ENCODE measurements around the gene ENDOG. TPM values are rescaled to one million over a fixed set of nuclear protein-coding genes. Genes with fewer than 3 reads are reported as not detected.
"Not testable (repeated sequence)": the region's sequence is repeated elsewhere in the genome, so short reads cannot be mapped to it uniquely, and the experiment has no call there.

Gene ENDOG
- total RNA-seq, 2 experiments from 2014 or later: 24.9 to 27.7 TPM

DNA sequence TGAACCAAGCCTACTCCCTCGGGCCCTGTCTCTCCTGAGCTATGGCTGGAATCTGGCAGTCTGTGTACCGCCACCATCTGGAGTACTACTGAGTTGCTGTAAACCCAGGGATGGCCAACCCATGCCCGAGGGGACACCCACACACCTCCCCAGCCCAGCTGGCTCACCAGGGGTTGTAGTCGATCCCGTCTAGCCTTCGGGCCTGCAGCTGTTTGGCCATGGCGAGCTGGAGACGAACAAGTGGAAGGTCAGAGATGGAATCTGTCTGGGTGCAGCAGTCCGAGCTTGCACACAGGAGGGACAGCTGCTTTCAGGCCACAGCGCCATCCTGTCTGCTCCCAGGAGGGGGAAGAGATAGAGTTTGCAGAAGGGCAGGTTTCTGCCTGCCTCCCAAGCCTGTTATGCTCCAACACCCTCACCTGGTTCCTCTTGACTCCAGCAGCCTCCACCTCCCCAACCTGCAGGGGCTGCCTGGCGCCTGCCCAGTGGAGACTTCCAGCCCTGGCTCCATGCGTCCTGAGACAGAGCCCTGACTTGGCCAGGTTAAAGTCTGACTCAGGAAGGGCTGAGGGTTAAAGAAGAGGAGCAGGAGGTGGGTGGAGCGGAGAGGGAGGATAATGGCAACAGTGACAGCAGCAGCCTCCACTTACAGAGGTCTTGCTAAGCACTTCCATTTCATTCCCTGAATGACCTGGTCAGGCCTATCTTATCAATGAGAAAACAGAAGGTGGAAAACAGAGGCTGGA is 27.1 kb downstream of the ENDOG start:
- ChIA-PET POLR2A (no interaction called here), CTCF (no interaction called here)

DNA sequence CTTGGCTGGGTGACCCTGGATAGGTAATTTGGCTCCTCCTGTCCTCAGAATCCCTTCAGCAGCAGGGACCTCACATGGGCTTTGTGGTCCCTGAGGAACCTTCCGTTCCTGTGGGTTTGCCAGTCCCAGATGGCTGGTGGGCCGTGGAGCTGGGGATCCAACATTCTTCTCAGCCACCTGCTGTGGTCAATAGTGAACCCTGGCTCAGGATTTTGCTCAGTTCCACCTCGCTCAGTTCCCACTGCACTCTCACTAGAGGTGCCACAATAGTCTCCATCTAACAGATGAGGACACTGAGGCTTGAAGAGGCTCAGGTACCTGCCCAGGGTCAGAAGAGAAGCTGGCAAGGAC is 28.4 kb downstream of the ENDOG start:
- CTCF ChIA-PET: no interaction called here
- POLR2A ChIA-PET: no interaction called here

DNA sequence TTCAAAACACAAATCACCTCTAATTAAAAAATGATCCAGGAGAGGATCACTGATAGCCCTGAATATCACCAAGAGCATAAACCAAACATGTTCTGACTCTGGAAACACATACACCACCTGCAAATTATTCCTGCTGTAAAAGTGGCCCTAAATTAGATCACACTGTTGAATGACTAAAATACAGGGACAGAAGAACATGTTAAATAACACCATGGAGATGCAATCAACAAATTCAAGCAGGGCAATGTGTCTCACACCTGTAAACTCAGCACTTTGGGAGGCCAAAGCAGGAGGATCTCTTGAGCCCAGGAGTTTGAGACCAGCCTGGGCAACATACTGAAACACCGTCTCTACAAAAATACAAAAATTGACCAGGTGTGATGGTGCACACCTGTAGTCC is 29.5 kb downstream of the ENDOG start:
- CTCF ChIA-PET: no interaction called here
- POLR2A ChIA-PET: no interaction called here

DNA sequence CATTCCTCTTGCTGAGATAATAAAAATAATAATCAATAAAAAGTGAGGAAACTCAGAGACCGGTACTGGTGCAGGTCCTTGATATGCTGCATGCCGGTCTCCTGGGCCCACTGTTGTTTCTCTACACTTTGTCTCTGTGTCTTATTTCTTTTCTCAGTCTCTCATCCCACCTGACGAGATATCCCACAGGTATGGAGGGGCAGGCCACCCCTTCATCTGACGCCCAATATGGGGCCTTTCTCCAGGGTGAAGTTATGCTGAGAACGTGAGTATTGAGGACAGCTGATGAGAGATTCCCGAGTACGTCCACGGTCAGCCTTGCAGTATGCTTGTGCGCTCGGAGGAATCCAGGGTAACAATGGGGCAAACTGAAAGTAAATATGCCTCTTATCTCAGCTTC is 32.7 kb downstream of the ENDOG start:
- CTCF ChIA-PET: interaction anchor here (1.8 kb wide), 1 partner anchor 77 kb away, joined by 6 read pairs; no protein-coding TSS in a partner anchor
- POLR2A ChIA-PET: not testable (repeated sequence)

DNA sequence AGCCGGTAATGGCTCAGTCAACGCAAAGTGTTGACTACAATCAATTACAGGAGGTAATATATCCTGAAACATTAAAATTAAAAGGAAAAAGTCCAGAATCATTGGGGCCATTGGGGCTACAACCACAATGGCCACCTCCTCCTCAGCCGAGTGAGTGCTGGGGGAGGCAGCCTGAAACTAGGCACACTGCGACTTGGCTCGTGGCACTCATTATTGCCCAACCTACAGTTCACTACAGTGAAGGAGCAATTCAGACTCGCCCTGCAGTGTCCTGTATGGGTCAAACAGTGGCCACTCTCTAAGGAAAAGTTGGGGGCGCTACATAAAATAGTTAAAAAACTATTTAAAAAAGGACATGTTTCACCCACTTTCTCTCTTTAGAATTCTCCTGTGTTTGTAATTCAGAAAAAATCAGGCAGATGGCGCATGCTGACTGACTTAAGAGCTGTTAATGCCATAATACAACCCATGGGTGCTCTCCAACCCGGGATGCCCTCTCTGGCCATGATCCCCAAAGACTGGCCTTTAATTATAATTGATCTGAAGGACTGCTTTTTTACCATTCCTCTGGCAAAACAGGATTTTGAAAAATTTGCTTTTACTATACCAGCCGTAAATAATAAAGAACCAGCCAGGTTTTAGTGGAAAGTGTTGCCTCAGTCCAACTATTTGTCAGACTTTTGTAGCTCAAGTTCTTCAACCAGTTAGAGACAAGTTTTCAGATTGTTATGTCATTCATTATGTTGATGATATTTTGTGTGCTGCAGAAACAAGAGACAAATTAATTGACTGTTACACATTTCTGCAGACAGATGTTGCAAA is 33.7 kb downstream of the ENDOG start:
- POLR2A ChIA-PET: not testable (repeated sequence)
- CTCF ChIA-PET: interaction anchor here (0.7 to 1.8 kb wide), 2 partner anchors 76 to 538 kb away, joined by 3 to 6 read pairs; no protein-coding TSS in a partner anchor

DNA sequence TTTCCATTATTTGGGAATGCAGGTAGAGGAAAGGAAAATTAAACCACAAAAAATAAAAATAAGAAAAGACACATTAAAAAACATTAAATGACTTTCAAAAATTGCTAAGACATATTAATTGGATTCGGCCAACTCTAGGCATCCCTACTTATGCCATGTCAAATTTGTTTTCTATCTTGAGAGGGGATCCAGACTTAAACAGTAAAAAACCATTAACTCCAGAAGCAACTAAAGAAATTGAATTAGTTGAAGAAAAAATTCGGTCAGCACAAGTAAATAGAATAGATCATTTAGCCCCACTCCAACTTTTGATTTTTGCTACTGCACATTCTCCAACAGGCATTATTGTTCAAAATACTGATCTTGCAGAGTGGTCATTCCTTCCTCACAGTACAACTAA is 34.3 kb downstream of the ENDOG start:
- CTCF ChIA-PET: interaction anchor here (0.6 to 1.8 kb wide), 2 partner anchors 75 to 163 kb away, joined by 5 to 6 read pairs; no protein-coding TSS in a partner anchor
- POLR2A ChIA-PET: not testable (repeated sequence)

DNA sequence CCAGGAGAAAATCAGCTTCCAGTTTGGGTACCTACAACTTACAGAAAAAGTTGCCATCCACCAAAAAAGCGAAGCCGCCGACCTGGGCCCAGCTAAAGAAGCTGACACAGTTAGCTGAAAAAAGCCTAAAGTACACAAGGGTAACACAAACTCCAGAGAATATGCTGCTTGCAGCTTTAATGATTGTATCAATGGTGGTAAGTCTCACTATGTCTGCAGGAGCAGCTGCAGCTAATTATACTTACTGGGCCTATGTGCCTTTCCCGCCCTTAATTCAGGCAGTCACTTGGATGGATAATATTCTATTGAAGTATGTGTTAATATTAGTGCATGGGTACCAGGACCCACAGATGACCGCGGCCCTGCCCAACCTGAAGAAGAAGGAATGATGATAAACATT is 36.2 kb downstream of the ENDOG start:
- POLR2A ChIA-PET, CTCF ChIA-PET: not testable (repeated sequence)

DNA sequence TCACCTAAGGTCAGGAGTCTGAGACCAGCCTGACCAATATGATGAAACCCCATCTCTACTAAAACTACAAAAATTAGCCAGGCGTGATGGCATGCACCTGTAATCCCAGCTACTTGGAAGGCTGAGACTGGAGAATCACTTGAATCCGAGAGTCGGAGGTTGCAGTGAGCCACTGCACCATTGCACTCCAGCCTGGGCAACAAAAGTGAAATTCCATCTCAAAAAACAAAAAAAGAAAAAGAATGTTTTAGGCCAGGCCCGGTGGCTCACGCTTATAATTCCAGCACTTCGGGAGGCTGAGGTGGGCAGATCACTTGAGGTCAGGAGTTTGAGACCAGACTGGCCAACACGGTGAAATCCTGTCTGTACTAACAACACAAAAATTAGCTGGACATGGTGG is 40.2 kb downstream of the ENDOG start:
- POLR2A ChIA-PET: not testable (repeated sequence)
- CTCF ChIA-PET: interaction anchor here (0.7 kb wide), 1 partner anchor 420 kb away, joined by 4 read pairs; no protein-coding TSS in a partner anchor

DNA sequence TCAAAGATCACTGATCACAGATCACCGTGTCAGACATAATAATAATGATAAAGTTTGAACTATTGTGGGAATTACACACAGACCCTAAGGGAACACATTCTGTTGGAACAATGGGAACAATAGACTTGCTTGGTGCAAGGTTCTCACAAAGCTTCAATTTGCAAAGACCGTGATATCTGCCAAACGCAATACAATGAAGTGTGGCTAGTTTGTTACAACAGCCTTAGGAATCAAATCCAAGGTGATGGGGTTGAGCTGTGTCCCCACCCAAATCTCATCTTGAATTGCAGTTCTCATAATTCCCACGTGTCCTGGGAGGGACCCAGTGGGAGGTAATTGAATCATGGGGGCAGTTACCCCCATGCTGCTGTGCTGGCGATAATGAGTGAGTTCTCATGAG is 42.6 kb downstream of the ENDOG start:
- ChIA-PET POLR2A (no interaction called here), CTCF (interaction anchor here (0.6 to 5.1 kb wide), 2 partner anchors 67 to 815 kb away, joined by 4 to 43 read pairs; no protein-coding TSS in a partner anchor)

DNA sequence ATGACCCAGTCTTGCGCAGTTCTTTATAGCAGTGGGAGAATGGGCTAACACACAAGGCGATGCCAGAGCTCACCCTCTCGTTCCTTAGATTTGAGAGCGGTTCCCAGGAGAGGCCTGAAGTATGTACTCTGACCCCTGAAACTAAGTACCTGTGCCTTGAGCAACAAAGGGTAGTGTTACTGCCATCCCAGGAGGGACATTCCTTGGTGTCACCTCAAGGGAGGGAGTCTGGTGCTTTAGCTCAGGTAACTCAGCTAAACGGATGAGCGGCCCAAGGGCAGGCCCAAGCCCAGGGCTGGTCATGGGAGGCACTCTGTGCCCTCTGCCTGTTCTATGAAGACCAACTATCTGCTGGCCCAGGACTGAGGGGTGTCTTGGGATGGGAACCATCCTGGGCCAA is 43.2 kb downstream of the ENDOG start:
- CTCF ChIA-PET: interaction anchor here (0.6 to 5.1 kb wide), 3 partner anchors 64 to 816 kb away, joined by 4 to 43 read pairs (median 13); no protein-coding TSS in a partner anchor

DNA sequence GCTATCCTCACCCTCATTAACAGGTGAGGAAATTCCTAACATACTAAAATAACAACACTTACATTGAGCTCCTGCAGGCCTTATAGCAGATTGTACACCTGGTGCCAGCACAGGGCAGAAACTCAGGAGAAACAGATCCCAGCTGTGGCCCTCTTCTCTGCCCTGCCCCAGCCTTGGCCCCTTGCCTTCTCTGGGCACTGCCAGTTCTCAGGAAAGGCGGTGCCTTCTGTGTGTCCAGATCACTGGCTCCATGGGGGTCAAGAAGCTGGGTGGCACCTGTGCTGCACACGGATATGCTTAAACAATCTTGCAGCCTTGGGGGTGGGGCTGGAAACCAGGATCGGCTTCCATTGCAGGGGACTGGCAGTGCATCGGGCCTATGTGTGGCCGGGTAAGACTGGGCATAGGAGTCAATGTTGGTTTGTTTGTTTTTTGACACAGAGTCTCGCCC is 44.1 kb downstream of the ENDOG start:
- POLR2A ChIA-PET: no interaction called here
- CTCF ChIA-PET: interaction anchor here (1.6 to 5.1 kb wide), 3 partner anchors 63 to 87 kb away, joined by 5 to 43 read pairs (median 13); no protein-coding TSS in a partner anchor

More for the DNA sequence above, 43.2 kb downstream of the ENDOG start:
- POLR2A ChIA-PET: interaction anchor here (0.6 kb wide), 1 partner anchor 1012 kb away, joined by 6 read pairs; no protein-coding TSS in a partner anchor

DNA sequence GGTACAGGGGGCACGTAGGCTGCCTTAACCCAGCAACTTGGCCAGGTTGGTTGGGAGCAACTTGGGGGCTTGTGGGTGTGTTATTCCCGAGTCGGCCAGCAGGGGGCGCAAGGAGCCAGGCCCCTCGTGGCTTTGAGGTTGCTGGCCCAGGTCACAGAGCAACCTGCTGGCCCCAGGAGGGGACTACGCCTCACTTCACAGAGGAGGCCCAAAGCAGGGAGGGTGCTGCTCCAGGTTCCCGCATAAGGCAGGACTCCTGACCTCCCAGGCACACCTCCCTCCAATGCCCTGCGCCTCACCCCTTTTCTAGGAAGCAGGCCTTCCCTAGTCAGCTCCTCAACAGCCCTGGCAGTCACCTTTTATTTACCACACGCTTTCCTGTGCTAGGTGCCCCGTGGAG is 45.3 kb downstream of the ENDOG start:
- ChIA-PET CTCF (interaction anchor here (0.5 to 5.1 kb wide), 9 partner anchors 12 to 343 kb away, joined by 3 to 43 read pairs (median 4); no protein-coding TSS in a partner anchor), POLR2A (no interaction called here)

DNA sequence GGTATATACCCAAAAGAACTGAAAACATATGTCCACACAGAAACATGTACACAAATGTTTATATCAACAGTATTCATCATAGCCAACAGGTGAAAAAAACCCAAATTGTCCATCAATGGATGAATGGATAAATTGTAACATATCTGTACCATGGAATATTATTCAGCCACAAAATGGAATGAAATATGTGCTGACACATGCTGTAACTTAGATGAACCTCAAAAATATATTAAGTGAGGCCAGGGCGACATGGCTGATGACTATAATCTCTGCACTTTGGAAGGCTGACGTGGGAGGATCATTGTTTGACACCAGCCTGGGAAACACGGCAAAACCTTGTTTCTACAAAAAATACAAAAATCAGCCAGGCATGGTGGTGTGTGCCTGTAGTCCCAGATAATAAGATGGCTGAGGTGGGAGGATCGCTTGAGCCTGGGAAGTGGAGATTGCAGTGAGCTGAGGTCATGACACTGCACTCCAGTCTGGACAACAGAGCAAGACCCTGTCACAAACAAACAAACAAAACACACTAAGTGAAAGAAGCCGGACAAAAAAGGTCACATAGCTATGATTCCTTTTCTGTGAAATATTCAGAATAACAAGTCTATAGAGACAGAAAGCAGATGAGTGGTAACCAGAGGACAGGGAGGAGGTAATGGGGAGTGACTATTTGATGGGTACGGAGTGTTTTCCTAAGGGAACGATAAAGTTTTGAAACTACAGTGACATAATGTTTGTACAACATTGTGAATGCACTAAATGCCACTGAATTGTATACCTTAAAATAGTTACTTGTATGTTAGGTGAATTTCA is 52.0 kb downstream of the ENDOG start:
- ChIA-PET CTCF (interaction anchor here (0.6 to 0.9 kb wide), 2 partner anchors 58 to 84 kb away, joined by 3 read pairs; no protein-coding TSS in a partner anchor), POLR2A (interaction anchor here (0.7 kb wide), 1 partner anchor 1031 kb away, joined by 4 read pairs; no protein-coding TSS in a partner anchor)

DNA sequence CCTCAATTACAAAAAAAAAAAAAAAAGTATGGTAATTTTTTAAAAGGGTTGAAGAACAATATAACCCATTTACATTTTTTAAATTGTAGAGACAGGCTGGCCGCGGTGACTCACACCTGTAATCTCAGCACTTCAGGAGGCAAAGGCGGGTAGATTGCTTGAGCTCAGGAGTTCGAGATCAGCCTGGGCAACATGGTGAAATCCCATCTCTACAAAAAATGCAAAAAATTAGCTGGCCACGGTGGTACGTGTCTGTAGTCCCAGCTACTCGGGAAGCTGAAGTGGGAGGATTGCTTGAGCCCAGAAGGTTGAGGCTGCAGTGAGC is 52.6 kb downstream of the ENDOG start:
- POLR2A ChIA-PET: interaction anchor here (0.7 kb wide), 1 partner anchor 1031 kb away, joined by 4 read pairs; no protein-coding TSS in a partner anchor
- CTCF ChIA-PET: not testable (repeated sequence)

Other genes with a start within 250 kb of the ENDOG start
- gene DYNC2I2, start 161.7 kb upstream of the ENDOG start, total RNA-seq: 10 to 100 TPM; 56.9 to 59.7 TPM
- gene SET, start 129.3 kb upstream of the ENDOG start, total RNA-seq: 100 to 1,000 TPM; 920 to 929 TPM
- 10 to 100 TPM in 1 of 2 experiments, 1 to 10 TPM in 1; 8.4 to 10.2 TPM for gene PKN3, start 116.0 kb upstream of the ENDOG start, total RNA-seq
- gene ZDHHC12, start 94.4 kb upstream of the ENDOG start, total RNA-seq: 10 to 100 TPM; 65.5 to 66.0 TPM
- 10 to 100 TPM; 16.9 to 17.3 TPM for gene ZER1, start 46.6 kb upstream of the ENDOG start, total RNA-seq
- gene TBC1D13, start 31.2 kb upstream of the ENDOG start, total RNA-seq: 10 to 100 TPM; 18.7 to 19.6 TPM
- gene SPOUT1, start 11.3 kb downstream of the ENDOG start, total RNA-seq: 100 to 1,000 TPM; 130 to 138 TPM
- gene KYAT1, start 63.5 kb downstream of the ENDOG start, total RNA-seq: 10 to 100 TPM; 10.1 to 10.9 TPM
- gene LRRC8A, start 63.6 kb downstream of the ENDOG start, total RNA-seq: 10 to 100 TPM; 22.7 to 24.7 TPM
- gene PHYHD1, start 102.5 kb downstream of the ENDOG start, total RNA-seq: not detected
- gene DOLK, start 129.1 kb downstream of the ENDOG start, total RNA-seq: 10 to 100 TPM; 12.5 to 12.7 TPM
- 100 to 1,000 TPM; 136 to 139 TPM for gene NUP188, start 129.2 kb downstream of the ENDOG start, total RNA-seq
- 10 to 100 TPM; 54.5 to 56.3 TPM for gene SH3GLB2, start 209.8 kb downstream of the ENDOG start, total RNA-seq
- gene MIGA2, start 218.1 kb downstream of the ENDOG start, total RNA-seq: 10 to 100 TPM; 30.0 to 30.8 TPM